GM19467 (cell line): ENCODE measurements around the gene CC2D1B.

Experiments used
- ATAC-seq: cut with Tn5 transposase; IDR thresholded peaks from one replicate; pipeline ENCODE4 v1.9.1; 2021; ENCODE audit warnings: mild to moderate bottlenecking, moderate library complexity; ENCODE audit not compliant: unreplicated experiment

The CC2D1B gene

DNA sequence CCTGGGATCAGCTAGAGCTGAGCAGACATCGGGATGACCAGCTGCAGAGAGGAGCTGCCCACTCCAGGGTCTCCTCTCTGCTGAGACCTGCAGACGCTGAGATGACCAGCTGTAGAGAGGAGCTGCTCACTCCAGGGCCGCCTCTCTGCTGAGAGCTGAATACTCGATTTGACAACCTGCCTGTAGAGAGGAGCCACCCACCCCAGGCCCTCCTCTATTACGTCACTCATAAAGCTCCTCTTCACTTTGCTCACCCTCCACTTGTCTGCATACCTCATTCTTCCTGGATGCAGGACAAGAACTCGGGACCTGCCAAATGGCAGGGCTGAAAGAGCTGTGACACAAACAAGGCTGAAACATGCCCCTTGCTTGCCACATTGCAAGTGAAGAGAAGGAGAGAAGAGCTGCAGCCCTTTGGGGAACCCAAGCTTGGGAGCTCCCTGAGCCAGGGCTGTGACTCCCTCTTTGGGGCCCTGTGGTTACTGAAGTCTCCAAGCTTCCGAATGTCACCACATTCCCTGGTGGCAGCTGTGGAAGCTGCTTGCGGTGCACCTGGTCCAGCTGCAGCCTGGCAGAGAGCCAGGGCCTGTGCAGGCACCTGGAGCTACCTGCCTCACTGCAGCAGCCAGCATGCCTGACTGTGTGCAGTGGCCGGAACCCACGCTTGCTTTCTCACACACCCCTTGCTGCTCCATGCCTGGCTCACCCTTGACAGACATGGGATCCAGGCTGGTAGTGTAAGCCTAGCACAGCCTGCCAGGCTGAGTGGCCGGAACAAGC, 59.6 kb downstream of the CC2D1B start:
- ATAC-seq, result no peak

DNA sequence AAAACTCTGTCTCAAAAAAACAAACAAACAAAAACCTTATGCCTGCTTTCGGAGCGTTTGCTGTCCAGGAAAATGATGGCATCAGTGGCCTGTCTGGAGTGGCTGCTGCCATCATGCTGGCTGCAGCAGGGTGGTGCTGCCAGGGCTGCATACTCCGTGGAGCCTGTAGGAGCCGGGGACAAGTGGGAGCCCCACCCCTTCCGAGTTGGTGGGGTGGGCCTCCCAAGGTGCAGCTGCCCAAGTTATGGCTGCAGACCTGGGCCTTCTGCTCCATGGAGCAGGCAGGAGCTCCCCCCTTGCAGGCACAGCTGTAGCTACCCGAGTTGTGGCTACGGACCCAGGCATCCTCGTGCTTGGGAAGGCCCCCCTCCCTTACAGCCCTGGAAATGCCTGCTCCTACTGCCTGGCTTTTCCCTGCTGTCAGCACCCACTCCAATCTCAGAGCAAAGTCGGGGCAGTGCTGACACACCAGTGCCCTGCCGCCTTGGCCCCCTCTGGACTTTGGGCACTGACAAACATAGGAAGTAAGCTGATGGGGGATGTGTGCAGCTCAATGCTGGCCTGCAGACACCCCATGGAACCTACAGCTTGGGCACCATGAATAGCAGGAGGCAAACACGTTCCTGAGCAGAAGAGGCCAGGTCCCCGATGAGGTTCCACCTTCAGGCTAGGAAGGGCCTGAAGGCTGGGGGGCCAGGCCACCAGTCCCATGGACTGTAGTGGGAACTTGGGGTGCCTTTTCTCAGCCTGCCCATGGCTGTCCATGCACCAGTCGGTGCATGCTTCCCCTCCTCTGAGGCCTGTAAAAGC, 60.4 kb downstream of the CC2D1B start:
- ATAC-seq, result no peak
